Activated naive CD4-positive, alpha-beta T cell treated with anti-CD3 and anti-CD28 coated beads, Interleukin-2, amount 50 U/mL, for 72 hours (primary cell): ENCODE data around the gene FRMD3. TPM values are rescaled to one million over a fixed set of nuclear protein-coding genes. Genes with fewer than 3 reads are reported as not detected.

Source experiments
- ATAC-seq, 2 donors: fragments of 150-1000 bp; cut with Tn5 transposase; 2 replicates each; pipeline ENCODE4 v1.10.0; 2021; ENCODE audit warnings: mild to moderate bottlenecking in 2 of 2, moderate library complexity in 2 of 2
- DNase-seq, 2 donors: peaks; one replicate each; pipeline ENCODE4 v3.0.0; 2021 to 2022; ENCODE audit warnings: low spot score in 2 of 2
- H3K27ac Mint-ChIP-seq, 2 donors: one replicate each; pipeline ENCODE4 v1.8.0; 2022; ENCODE audit warnings: mild to moderate bottlenecking in 2 of 2, mixed read lengths in 2 of 2
- H3K36me3 Mint-ChIP-seq, 2 donors: one replicate each; pipeline ENCODE4 v1.8.0; 2022; ENCODE audit warnings: mixed read lengths in 2 of 2
- H3K9me3 Mint-ChIP-seq, 2 donors: one replicate each; pipeline ENCODE4 v1.8.0; 2022; ENCODE audit warnings: mixed read lengths in 2 of 2
- total RNA-seq, 2 donors: library from RNA; stranded (reverse); gene quantifications; one replicate each; pipeline ENCODE4 v1.2.3, GENCODE V29; 2022

The FRMD3 gene
- total RNA-seq, 2 donors from 2014 or later: 0.25 to 0.64 TPM

DNA sequence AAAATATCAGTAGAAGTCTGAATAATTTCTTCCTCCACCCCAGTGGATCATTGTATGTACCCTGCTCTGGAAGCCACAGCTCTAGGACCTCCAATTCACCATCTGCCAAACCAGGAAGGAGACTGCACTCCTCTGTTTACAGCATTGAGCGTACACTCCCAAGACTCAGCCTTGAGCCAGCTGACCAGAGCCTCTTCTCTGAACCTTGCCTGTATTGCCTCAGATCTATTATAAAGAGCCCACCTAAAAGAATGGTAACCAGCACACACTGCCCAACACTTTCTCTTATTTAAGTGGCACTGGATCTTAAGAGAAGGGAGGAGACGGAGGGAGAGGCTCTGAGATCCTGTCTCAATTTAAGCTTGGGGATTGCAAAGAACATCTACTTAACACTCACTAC lies 257.4 kb downstream of the FRMD3 start:
- no peaks in the 10 kb centered on the region for H3K36me3 Mint-ChIP-seq
- no peak overlapping the region for H3K27ac Mint-ChIP-seq
- ATAC-seq (no peak), DNase-seq (no peak)
- H3K9me3 Mint-ChIP-seq: no peaks in the 10 kb centered on the region

GRCh38 chr9:83280268-83280667 lies 257.9 kb downstream of the FRMD3 start:
- Mint-ChIP-seq H3K36me3 (no peaks in the 10 kb centered on the region), H3K27ac (no peak overlapping the region), H3K9me3 (no peaks in the 10 kb centered on the region)
- ATAC-seq: peak in 1 of 2 donors; percentile 24
- DNase-seq: no peak

- no peak for DNase-seq
- Mint-ChIP-seq H3K36me3 (no peaks in the 10 kb centered on the region), H3K9me3 (no peaks in the 10 kb centered on the region), H3K27ac (no peak overlapping the region)
- ATAC-seq: no peak
Observed at GRCh38 chr9:83274787-83275186, 263.4 kb downstream of the FRMD3 start.

GRCh38 chr9:83271665-83272071 lies 266.5 kb downstream of the FRMD3 start:
- DNase-seq (no peak), ATAC-seq (no peak)
- H3K9me3 Mint-ChIP-seq: no peaks in the 10 kb centered on the region
- no peak overlapping the region for H3K27ac Mint-ChIP-seq
- no peaks in the 10 kb centered on the region for H3K36me3 Mint-ChIP-seq

DNA sequence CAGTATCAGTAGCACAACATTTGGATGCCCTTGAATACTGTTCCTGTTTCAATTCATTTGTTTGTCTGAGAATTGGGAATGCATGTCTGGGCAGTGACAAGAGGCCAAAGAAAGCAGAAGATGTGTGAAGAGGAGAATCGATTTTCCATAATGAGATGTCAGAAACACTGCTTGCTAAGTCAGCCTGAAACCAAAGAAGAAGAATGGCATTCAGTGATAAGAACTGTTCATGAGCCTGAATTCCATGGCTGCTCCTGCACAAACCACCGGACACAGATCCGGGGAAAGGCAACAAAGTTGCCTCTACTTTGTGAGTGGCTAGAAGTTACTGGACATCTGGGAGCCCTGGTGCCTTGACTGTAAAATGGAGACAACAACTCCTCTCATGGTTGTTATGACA lies 268.1 kb downstream of the FRMD3 start:
- H3K9me3 Mint-ChIP-seq: no peaks in the 10 kb centered on the region
- no peak for ATAC-seq
- DNase-seq: no peak
- H3K36me3 Mint-ChIP-seq: no peaks in the 10 kb centered on the region
- no peak overlapping the region for H3K27ac Mint-ChIP-seq

- H3K27ac Mint-ChIP-seq: no peak overlapping the region
- no peak for ATAC-seq
Observed at GRCh38 chr9:83267741-83268140, 270.5 kb downstream of the FRMD3 start.

GRCh38 chr9:83266666-83267496 lies 271.3 kb downstream of the FRMD3 start:
- Mint-ChIP-seq H3K36me3 (no peaks in the 10 kb centered on the region), H3K9me3 (no peaks in the 10 kb centered on the region), H3K27ac (no peak overlapping the region)
- DNase-seq (no peak), ATAC-seq (no peak)

More at GRCh38 chr9:83267741-83268140, 270.5 kb downstream of the FRMD3 start:
- H3K36me3 Mint-ChIP-seq: no peaks in the 10 kb centered on the region
- H3K9me3 Mint-ChIP-seq: no peaks in the 10 kb centered on the region
- DNase-seq: no peak

DNA sequence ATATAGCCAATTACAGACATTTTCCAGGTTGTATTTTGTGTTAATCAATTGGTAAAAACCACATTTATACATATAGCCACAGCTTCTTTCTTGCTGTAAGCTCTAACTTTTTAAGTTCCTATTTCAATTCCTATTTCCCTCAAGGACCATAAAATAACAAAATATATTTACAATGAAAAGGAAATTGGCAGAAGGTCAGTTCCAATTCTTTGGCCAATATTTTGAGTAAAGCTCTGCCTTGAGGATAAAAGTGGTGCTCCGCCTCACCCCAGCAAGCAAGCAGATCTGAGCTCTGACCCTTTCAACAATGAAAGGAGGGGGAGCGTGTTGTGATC lies 271.9 kb downstream of the FRMD3 start:
- H3K36me3 Mint-ChIP-seq: no peaks in the 10 kb centered on the region
- no peak for DNase-seq
- no peak overlapping the region for H3K27ac Mint-ChIP-seq
- ATAC-seq: no peak
- H3K9me3 Mint-ChIP-seq: no peaks in the 10 kb centered on the region

- ATAC-seq (no peak), DNase-seq (no peak)
- Mint-ChIP-seq H3K9me3 (no peaks in the 10 kb centered on the region), H3K36me3 (no peaks in the 10 kb centered on the region), H3K27ac (no peak overlapping the region)
Observed at GRCh38 chr9:83264315-83264714, 273.9 kb downstream of the FRMD3 start.

GRCh38 chr9:83259558-83259957 lies 278.6 kb downstream of the FRMD3 start:
- DNase-seq (no peak), ATAC-seq (no peak)
- Mint-ChIP-seq H3K27ac (no peak overlapping the region), H3K9me3 (peaks cover 0 to under 1% of the 10 kb centered on the region in 2 donors), H3K36me3 (no peaks in the 10 kb centered on the region)

DNA sequence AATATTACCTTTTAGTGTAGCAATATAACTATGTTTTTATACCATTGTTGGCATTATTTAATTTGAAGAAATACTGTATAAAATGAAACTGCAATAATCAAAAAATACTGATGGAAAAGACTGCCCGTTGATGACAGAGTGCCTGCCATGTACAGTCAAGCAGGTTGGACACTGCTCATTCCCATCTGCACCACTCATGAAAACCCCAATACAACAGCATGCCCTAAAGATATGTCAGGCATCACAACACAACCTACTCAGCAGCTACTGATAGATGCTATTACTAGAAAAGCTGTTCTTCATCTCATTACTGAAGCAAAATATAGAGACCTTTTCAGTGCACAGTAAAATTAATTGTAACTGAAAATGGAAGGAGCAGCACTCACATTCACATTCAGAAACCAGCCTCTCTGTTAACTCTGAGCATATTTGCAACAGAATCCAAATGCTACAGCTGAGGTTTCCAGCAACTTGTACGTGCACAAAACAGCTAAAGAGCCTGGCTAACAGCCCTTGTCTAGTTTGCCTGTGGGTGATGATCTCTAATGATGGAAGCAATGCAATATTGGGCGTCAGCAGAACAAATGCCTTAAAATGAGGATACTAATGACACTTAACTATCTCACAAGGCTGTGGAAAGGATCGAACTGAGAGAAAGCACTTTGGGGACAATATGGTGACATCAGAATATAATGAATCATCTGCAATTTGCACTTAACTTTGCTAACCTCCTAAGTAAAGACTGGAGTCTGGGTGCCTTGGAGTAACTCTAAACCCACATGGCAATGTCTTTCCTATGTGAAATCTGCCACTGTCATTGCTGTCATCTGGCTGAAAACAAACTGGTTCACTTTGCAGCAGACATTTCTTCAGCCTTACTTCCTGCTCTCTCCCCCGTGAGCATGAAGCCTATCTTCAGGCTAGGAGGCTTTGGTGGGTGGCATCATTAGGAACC lies 280.0 kb downstream of the FRMD3 start:
- DNase-seq (no peak), ATAC-seq (no peak)
- no peak overlapping the region for H3K27ac Mint-ChIP-seq
- peaks cover under 1 to 1% of the 10 kb centered on the region in 2 donors for H3K36me3 Mint-ChIP-seq
- H3K9me3 Mint-ChIP-seq: peaks cover under 1 to 6% of the 10 kb centered on the region in 2 donors

GRCh38 chr9:83247732-83248131 lies 290.5 kb downstream of the FRMD3 start:
- ATAC-seq (no peak), DNase-seq (no peak)
- Mint-ChIP-seq H3K9me3 (peaks cover 12 to 16% of the 10 kb centered on the region in 2 donors), H3K27ac (no peak overlapping the region), H3K36me3 (peaks cover 9 to 20% of the 10 kb centered on the region in 2 donors)

GRCh38 chr9:83245979-83246659 lies 292.1 kb downstream of the FRMD3 start:
- H3K36me3 Mint-ChIP-seq: peaks cover 0 to 4% of the 10 kb centered on the region in 2 donors
- H3K9me3 Mint-ChIP-seq: peaks cover 0 to 6% of the 10 kb centered on the region in 2 donors
- ATAC-seq: no peak
- no peak for DNase-seq
- H3K27ac Mint-ChIP-seq: no peak overlapping the region

DNA sequence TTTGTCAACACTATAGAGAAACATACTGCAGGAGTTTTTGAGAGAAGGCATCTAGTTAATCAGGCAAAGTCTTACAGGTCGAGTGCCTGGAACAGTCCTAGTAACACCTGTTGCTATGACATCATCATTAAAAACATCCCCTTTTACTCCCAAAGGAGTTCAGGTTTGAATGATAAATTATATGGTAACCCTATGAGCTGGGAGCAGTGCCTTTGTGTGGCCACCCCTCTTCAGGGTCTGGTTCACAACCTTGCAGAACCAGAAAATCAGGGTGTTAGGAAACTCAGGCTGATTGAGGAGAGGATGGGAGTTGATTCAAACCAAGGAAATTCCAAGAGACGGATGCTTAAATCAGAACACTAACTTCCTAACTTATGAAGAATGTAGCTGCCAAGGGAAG lies 296.1 kb downstream of the FRMD3 start:
- no peak for ATAC-seq
- Mint-ChIP-seq H3K36me3 (no peaks in the 10 kb centered on the region), H3K27ac (no peak overlapping the region), H3K9me3 (peaks cover 0 to 10% of the 10 kb centered on the region in 2 donors)
- no peak for DNase-seq

GRCh38 chr9:83240671-83241070 lies 297.5 kb downstream of the FRMD3 start:
- no peak overlapping the region for H3K27ac Mint-ChIP-seq
- H3K9me3 Mint-ChIP-seq: peaks cover 0 to 10% of the 10 kb centered on the region in 2 donors
- DNase-seq (no peak), ATAC-seq (no peak)
- H3K36me3 Mint-ChIP-seq: no peaks in the 10 kb centered on the region

DNA sequence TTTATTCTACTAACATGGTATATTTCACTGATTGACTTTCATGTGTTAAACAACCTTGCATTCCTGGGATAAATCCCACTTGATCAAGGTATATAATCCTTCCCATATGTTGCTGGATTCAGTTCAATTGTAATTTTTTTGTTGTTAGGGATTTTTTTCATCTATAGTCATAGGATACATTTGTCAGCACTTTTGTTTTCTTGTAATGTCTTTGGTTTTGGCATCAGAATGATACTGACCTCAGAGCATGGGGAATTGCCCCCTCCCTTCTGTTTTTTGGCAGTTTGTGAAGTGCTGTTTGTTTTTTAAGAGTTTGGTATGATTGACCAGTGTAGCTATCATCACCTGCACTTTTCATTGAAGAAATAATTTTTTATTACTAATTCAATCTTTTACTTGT lies 298.5 kb downstream of the FRMD3 start:
- Mint-ChIP-seq H3K36me3 (no peaks in the 10 kb centered on the region), H3K27ac (no peak overlapping the region), H3K9me3 (peaks cover 0 to 10% of the 10 kb centered on the region in 2 donors)
- DNase-seq: no peak
- ATAC-seq: no peak
